ENCODE results near the gene BTF3L4. TPM values are rescaled to one million over a fixed set of nuclear protein-coding genes. Genes with fewer than 3 reads are reported as not detected.
"Not testable (repeated sequence)": the region's sequence is repeated elsewhere in the genome, so short reads cannot be mapped to it uniquely, and the experiment has no call there.

BTF3L4 gene
- total RNA-seq (2014; rRNA removed; shearing (Covaris generic)) = 119 and 127 TPM in 2 replicates

GRCh38 chr1:52056163-52056936, at the start of gene BTF3L4:
Gene BTF3L4, plus strand, starts transcription at chr1:52056295. Its CDS starts 3,553 bp downstream, at chr1:52059848.
- DNase-seq (ENCODE audit: low read depth) = peak; percentile 97

GRCh38 chr1:52007215-52008002, 48.7 kb upstream of the BTF3L4 start:
- no peak for DNase-seq (ENCODE audit: low read depth)

GRCh38 chr1:52008071-52008809, 47.9 kb upstream of the BTF3L4 start:
- DNase-seq (ENCODE audit: low read depth) = no peak

GRCh38 chr1:52022133-52022532, 34.0 kb upstream of the BTF3L4 start:
- DNase-seq (ENCODE audit: low read depth) = no peak

GRCh38 chr1:52026278-52026677, 29.8 kb upstream of the BTF3L4 start:
- no peak for DNase-seq (ENCODE audit: low read depth)

GRCh38 chr1:52028328-52028727, 27.8 kb upstream of the BTF3L4 start:
- DNase-seq (ENCODE audit: low read depth) = no peak

GRCh38 chr1:52028839-52029238, 27.3 kb upstream of the BTF3L4 start:
- DNase-seq (ENCODE audit: low read depth) = not testable (repeated sequence)

GRCh38 chr1:52032124-52032784, 23.8 kb upstream of the BTF3L4 start:
- DNase-seq (ENCODE audit: low read depth) = peak; percentile 2

GRCh38 chr1:52032785-52033131, 23.3 kb upstream of the BTF3L4 start:
- DNase-seq (ENCODE audit: low read depth) = peak; percentile 56

- DNase-seq (ENCODE audit: low read depth) = peak; percentile 91
Observed at GRCh38 chr1:52033190-52034049, 22.7 kb upstream of the BTF3L4 start, which contains the start of gene KTI12. Gene KTI12, minus strand, starts transcription at chr1:52033810. Its CDS starts 49 bp downstream, at chr1:52033761.

GRCh38 chr1:52034050-52034384, 22.1 kb upstream of the BTF3L4 start:
- DNase-seq (ENCODE audit: low read depth) = no peak

GRCh38 chr1:52037402-52037814, 18.7 kb upstream of the BTF3L4 start:
- DNase-seq (ENCODE audit: low read depth) = no peak

GRCh38 chr1:52037909-52038308, 18.2 kb upstream of the BTF3L4 start:
- DNase-seq (ENCODE audit: low read depth) = no peak

- DNase-seq (ENCODE audit: low read depth) = no peak
Observed at GRCh38 chr1:52041551-52042185, 14.4 kb upstream of the BTF3L4 start.

- DNase-seq (ENCODE audit: low read depth) = no peak
Observed at GRCh38 chr1:52045236-52045635, 10.9 kb upstream of the BTF3L4 start.

- not testable (repeated sequence) for DNase-seq (ENCODE audit: low read depth)
Observed at GRCh38 chr1:52045666-52046195, 10.4 kb upstream of the BTF3L4 start.

- not testable (repeated sequence) for DNase-seq (ENCODE audit: low read depth)
Observed at GRCh38 chr1:52049337-52049736, 6.8 kb upstream of the BTF3L4 start.

- no peak for DNase-seq (ENCODE audit: low read depth)
Observed at GRCh38 chr1:52053862-52054261, 2.2 kb upstream of the BTF3L4 start.

- no peak for DNase-seq (ENCODE audit: low read depth)
Observed at GRCh38 chr1:52054496-52055065, 1.5 kb upstream of the BTF3L4 start.

All from Daoy (cell line).